Loucy (cell line): ENCODE data around the gene CYBRD1.
"Not testable (repeated sequence)": the region's sequence is repeated elsewhere in the genome, so short reads cannot be mapped to it uniquely, and the experiment has no call there.

Experiments
- H2AFZ ChIP-seq: fragments of 200-600 bp; sonication (generic); 2 replicates; pipeline ENCODE4 v1.6.0; 2016; ENCODE audit warnings: antibody characterized with exemption, mild to moderate bottlenecking, low read length, moderate library complexity
- H3F3A ChIP-seq: fragments of 200-600 bp; 2 replicates; pipeline ENCODE4 v1.6.0; 2016; ENCODE audit warnings: antibody characterized with exemption, low read depth, mild to moderate bottlenecking
- H3K27me3 ChIP-seq: fragments of 200-600 bp; sonication (generic); 2 replicates; pipeline ENCODE4 v1.6.1; 2014; ENCODE audit warnings: low read length, mild to moderate bottlenecking; ENCODE audit not compliant: insufficient read depth, poor library complexity, severe bottlenecking
- H3K36me3 ChIP-seq: fragments of 200-600 bp; sonication (generic); 2 replicates; pipeline ENCODE4 v1.6.1; 2016; ENCODE audit warnings: low read length; ENCODE audit not compliant: insufficient read depth
- H3K4me1 ChIP-seq: fragments of 200-600 bp; sonication (generic); 2 replicates; pipeline ENCODE4 v1.5.1; 2014; ENCODE audit warnings: low read length, mild to moderate bottlenecking; ENCODE audit not compliant: insufficient read depth, poor library complexity, severe bottlenecking
- H3K4me2 ChIP-seq: fragments of 200-600 bp; sonication (generic); 2 replicates; pipeline ENCODE4 v1.6.0; 2014; ENCODE audit warnings: antibody characterized with exemption, low read length, low read depth, mild to moderate bottlenecking; ENCODE audit not compliant: poor library complexity, severe bottlenecking
- H3K4me3 ChIP-seq: fragments of 200-600 bp; sonication (generic); 2 replicates; pipeline ENCODE4 v1.5.1; 2014; ENCODE audit warnings: low read length, mild to moderate bottlenecking, mixed read lengths; ENCODE audit not compliant: poor library complexity, severe bottlenecking
- H3K79me2 ChIP-seq: fragments of 200-600 bp; sonication (generic); 2 replicates; pipeline ENCODE4 v1.6.1; 2014; ENCODE audit warnings: low read length; ENCODE audit not compliant: insufficient read depth
- H3K9ac ChIP-seq: fragments of 200-600 bp; sonication (generic); 2 replicates; pipeline ENCODE4 v1.6.0; 2014; ENCODE audit warnings: mild to moderate bottlenecking, low read depth, low read length, moderate library complexity; ENCODE audit not compliant: poor library complexity, severe bottlenecking
- H3K9me2 ChIP-seq: fragments of 200-600 bp; sonication (generic); replicated peaks from 2 replicates; pipeline ENCODE4 v1.6.1; 2016; ENCODE audit warnings: low read depth, low read length, mixed read lengths
- H3K9me3 ChIP-seq: fragments of 200-600 bp; sonication (generic); 2 replicates; pipeline ENCODE4 v1.6.1; 2014; ENCODE audit warnings: mild to moderate bottlenecking, antibody characterized with exemption, low read length, low read depth; ENCODE audit not compliant: insufficient read depth
- H4K20me1 ChIP-seq: fragments of 200-600 bp; sonication (generic); 2 replicates; pipeline ENCODE4 v1.6.0; 2014; ENCODE audit warnings: antibody characterized with exemption, low read length, mild to moderate bottlenecking; ENCODE audit not compliant: insufficient read depth, poor library complexity, severe bottlenecking
- EZH2phosphoT487 ChIP-seq: fragments of 200-600 bp; IDR thresholded peaks from 2 replicates; pipeline ENCODE4 v1.6.1; 2018; ENCODE audit warnings: antibody characterized with exemption, mild to moderate bottlenecking, moderate library complexity, borderline replicate concordance
- TF ChIP-seq, protein P1 (sequence below): fragments of 200-600 bp; sonication (generic); conservative IDR thresholded peaks from 2 replicates; pipeline ENCODE4 v1.5.1; 2014; ENCODE audit warnings: mild to moderate bottlenecking, antibody characterized with exemption, low read length

CYBRD1 gene

GRCh38 chr2:171531836-171532450 is 9.7 kb downstream of the CYBRD1 start:
- Histone ChIP-seq H3K4me1 (no peaks in the 10 kb centered on the region), H3K9ac (no peak overlapping the region), H3K27me3 (no peaks in the 10 kb centered on the region), H3K9me3 (no peaks in the 10 kb centered on the region; the same call in 1 of the 2 replicates), H3K36me3 (no peaks in the 10 kb centered on the region), H3K79me2 (peaks cover 18% of the 10 kb centered on the region; the same call in 1 of the 2 replicates), H3F3A (no peaks in the 10 kb centered on the region), H2AFZ (no peak overlapping the region), H4K20me1 (no peaks in the 10 kb centered on the region), H3K4me3 (no peak overlapping the region), H3K4me2 (no peak overlapping the region), H3K9me2 (no peaks in the 10 kb centered on the region)
- TF ChIP-seq, protein P1, sequence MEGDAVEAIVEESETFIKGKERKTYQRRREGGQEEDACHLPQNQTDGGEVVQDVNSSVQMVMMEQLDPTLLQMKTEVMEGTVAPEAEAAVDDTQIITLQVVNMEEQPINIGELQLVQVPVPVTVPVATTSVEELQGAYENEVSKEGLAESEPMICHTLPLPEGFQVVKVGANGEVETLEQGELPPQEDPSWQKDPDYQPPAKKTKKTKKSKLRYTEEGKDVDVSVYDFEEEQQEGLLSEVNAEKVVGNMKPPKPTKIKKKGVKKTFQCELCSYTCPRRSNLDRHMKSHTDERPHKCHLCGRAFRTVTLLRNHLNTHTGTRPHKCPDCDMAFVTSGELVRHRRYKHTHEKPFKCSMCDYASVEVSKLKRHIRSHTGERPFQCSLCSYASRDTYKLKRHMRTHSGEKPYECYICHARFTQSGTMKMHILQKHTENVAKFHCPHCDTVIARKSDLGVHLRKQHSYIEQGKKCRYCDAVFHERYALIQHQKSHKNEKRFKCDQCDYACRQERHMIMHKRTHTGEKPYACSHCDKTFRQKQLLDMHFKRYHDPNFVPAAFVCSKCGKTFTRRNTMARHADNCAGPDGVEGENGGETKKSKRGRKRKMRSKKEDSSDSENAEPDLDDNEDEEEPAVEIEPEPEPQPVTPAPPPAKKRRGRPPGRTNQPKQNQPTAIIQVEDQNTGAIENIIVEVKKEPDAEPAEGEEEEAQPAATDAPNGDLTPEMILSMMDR, result no peak
- no peak for TF ChIP-seq EZH2phosphoT487

DNA sequence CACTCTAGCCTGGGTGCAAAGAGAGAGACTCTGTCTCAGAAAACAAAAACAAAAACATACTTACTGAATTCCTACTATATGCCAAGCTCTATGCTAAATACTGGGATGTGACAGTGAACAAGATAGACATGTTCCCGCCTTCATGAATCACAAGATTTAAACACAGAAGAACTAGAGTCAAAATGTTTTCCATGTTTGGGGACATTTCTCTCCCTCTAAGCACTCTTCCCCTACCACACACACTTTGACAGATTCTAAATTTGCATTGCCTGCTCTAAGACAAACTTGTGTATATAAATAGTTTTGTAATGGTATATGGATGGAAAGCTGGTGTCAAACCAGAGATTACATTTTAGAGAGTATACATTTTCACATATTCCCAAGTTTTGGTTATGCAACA is 11.1 kb downstream of the CYBRD1 start:
- Histone ChIP-seq H3K79me2 (peaks cover 10% of the 10 kb centered on the region; the same call in 1 of the 2 replicates), H3F3A (no peaks in the 10 kb centered on the region), H3K27me3 (no peaks in the 10 kb centered on the region), H3K9me2 (no peaks in the 10 kb centered on the region), H2AFZ (no peak overlapping the region), H4K20me1 (no peaks in the 10 kb centered on the region), H3K9ac (no peak overlapping the region), H3K9me3 (no peaks in the 10 kb centered on the region; the same call in 1 of the 2 replicates), H3K4me3 (no peak overlapping the region), H3K36me3 (no peaks in the 10 kb centered on the region), H3K4me2 (no peak overlapping the region), H3K4me1 (no peaks in the 10 kb centered on the region)
- TF ChIP-seq EZH2phosphoT487, result no peak
- TF ChIP-seq, protein P1, result no peak

DNA sequence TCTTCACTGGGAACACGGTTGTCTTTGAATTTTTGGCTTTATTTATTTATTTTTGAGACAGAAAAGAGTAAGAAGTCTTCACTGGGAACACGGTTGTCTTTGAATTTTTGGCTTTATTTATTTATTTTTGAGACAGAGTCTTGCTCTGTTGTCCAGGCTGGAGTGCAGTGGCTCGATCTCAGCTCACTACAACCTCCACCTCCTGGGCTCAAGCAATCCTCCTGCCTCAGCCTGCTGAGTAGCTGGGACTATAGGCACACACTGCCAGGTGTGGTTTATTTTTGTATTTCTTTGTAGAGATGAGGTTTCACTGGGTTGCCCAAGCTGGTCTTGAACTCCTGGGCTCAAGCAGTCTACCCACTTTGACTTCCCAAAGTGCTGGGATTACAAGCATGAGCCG is 13.3 kb downstream of the CYBRD1 start:
- H3K36me3 ChIP-seq, H3K27me3 ChIP-seq, H3K9me3 ChIP-seq, H3K79me2 ChIP-seq, H3K4me2 ChIP-seq, H4K20me1 ChIP-seq, H3F3A ChIP-seq, H2AFZ ChIP-seq, H3K9me2 ChIP-seq, H3K9ac ChIP-seq, H3K4me1 ChIP-seq, H3K4me3 ChIP-seq: not testable (repeated sequence)

DNA sequence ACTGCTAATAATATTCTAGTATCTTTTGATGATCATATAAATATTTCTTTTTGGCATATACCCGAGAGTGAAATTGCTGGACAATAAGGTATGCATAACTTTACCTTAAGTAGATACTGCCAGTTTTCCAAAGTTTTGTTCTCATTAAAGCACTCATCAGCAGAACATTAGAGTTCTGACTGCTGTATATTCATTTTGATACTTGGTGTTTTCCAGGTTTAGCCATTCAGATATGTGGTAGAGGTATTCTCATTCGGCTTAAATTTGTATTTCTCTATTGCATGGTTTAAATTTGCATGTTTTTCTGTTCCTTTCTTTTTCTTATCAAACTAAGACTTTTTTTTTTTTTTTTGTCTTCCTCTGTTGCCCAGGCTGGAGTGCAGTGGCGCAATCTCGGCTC is 18.2 kb downstream of the CYBRD1 start:
- Histone ChIP-seq H3K27me3 (no peaks in the 10 kb centered on the region), H2AFZ (no peak overlapping the region), H3K4me3 (no peak overlapping the region), H3K9ac (no peak overlapping the region), H3K9me3 (no peaks in the 10 kb centered on the region), H3K4me2 (no peak overlapping the region), H4K20me1 (no peaks in the 10 kb centered on the region), H3K9me2 (no peaks in the 10 kb centered on the region), H3K36me3 (peaks cover 16% of the 10 kb centered on the region; the same call in 1 of the 2 replicates), H3K79me2 (no peaks in the 10 kb centered on the region; the same call in 1 of the 2 replicates), H3F3A (no peaks in the 10 kb centered on the region), H3K4me1 (no peaks in the 10 kb centered on the region)
- TF ChIP-seq, protein P1, result no peak
- TF ChIP-seq EZH2phosphoT487, result no peak
